B cell (primary cell): ENCODE data around the gene MND1. TPM values are rescaled to one million over a fixed set of nuclear protein-coding genes. Genes with fewer than 3 reads are reported as not detected.

Experiments
- ATAC-seq: fragments of 200-7000 bp; cut with Tn5 transposase; one replicate; pipeline ENCODE4 v1.10.0; 2021; ENCODE audit warnings: low read depth, mild to moderate bottlenecking, moderate number of reproducible peaks, moderate library complexity
- CTCF ChIA-PET: fragments of 350-600 bp; sonication (Branson Sonifier 250); formaldehyde crosslinking; loops from one replicate; lab custom pipeline; 2021; ENCODE audit warnings: antibody characterized with exemption, inconsistent platforms; lab: Charles Lee
- POLR2A ChIA-PET: fragments of 350-600 bp; sonication (Branson Sonifier 250); formaldehyde crosslinking; loops from one replicate; lab custom pipeline; 2021; ENCODE audit warnings: antibody characterized with exemption; lab: Charles Lee
- DNase-seq: peaks from one replicate; pipeline ENCODE4 v3.0.0; 2013
- H2AFZ ChIP-seq: 2 replicates; pipeline ENCODE4 v1.6.1; 2012; ENCODE audit warnings: mild to moderate bottlenecking, low read depth, low read length; ENCODE audit not compliant: insufficient read depth, poor library complexity, severe bottlenecking
- H3K27ac ChIP-seq, 2 donors: 1 replicate in 1 of 2; 2 replicates in 1 of 2; pipeline ENCODE4 v1.5.1; 2012 to 2013; ENCODE audit warnings: low read length in 2 of 2, mild to moderate bottlenecking in 2 of 2, moderate library complexity in 1 of 2
- H3K27me3 ChIP-seq, 4 experiments: fragments of 200-600 bp in 1 of 4; sonication (generic) in 1 of 4; replicated peaks in 1 of 4; 1 replicate in 2 of 4; 2 replicates in 2 of 4; pipeline versions ENCODE4 v1.6.1 to v1.7.0; 2013 to 2016; ENCODE audit warnings: low read length in 3 of 4, mild to moderate bottlenecking in 2 of 4, mixed read lengths in 1 of 4, moderate library complexity in 1 of 4; ENCODE audit not compliant: insufficient read depth in 4 of 4, control insufficient read depth in 3 of 4; ENCODE audit errors: control extremely low read depth in 1 of 4
- H3K36me3 ChIP-seq, 2 experiments: replicated peaks in 1 of 2; 1 replicate in 1 of 2; 2 replicates in 1 of 2; pipeline versions ENCODE4 v1.6.1 to v1.7.1; 2013; ENCODE audit warnings: low read length in 1 of 2; ENCODE audit not compliant: insufficient read depth in 2 of 2, control insufficient read depth in 1 of 2; ENCODE audit errors: control extremely low read depth in 1 of 2, extremely low read depth in 1 of 2
- H3K4me1 ChIP-seq, 2 donors: fragments of 200-600 bp in 1 of 2; sonication (generic) in 1 of 2; 1 replicate in 1 of 2; 2 replicates in 1 of 2; pipeline versions ENCODE4 v1.5.1 to v1.6.1; 2013 to 2017; ENCODE audit warnings: low read length in 2 of 2; ENCODE audit not compliant: control insufficient read depth in 2 of 2, insufficient read depth in 2 of 2
- H3K4me2 ChIP-seq: replicated peaks from 2 replicates; pipeline ENCODE3; 2012; ENCODE audit warnings: mild to moderate bottlenecking, low read depth, low read length; ENCODE audit not compliant: poor library complexity, severe bottlenecking
- H3K4me3 ChIP-seq, 5 experiments: fragments of 200-600 bp in 1 of 5; sonication (generic) in 1 of 5; 1 replicate in 3 of 5; 2 replicates in 2 of 5; pipeline versions ENCODE4 v1.5.1 to v1.7.0; 2011 to 2016; ENCODE audit warnings: low read length in 4 of 5, mild to moderate bottlenecking in 4 of 5, low read depth in 2 of 5, control low read depth in 1 of 5, moderate library complexity in 1 of 5; ENCODE audit not compliant: insufficient read depth in 1 of 5; ENCODE audit errors: control extremely low read depth in 1 of 5, extremely low read depth in 1 of 5
- H3K79me2 ChIP-seq: fragments of 200-600 bp; sonication (generic); one replicate; pipeline ENCODE4 v1.6.0; 2016; ENCODE audit warnings: low read length; ENCODE audit not compliant: control insufficient read depth, insufficient read depth
- H3K9ac ChIP-seq: fragments of 200-600 bp; sonication (generic); 2 replicates; pipeline ENCODE4 v1.6.1; 2017; ENCODE audit warnings: mild to moderate bottlenecking, low read length, moderate library complexity
- H3K9me3 ChIP-seq, 3 donors: one replicate each; pipeline versions ENCODE4 v1.6.1 to v1.7.1; 2013; ENCODE audit warnings: low read length in 2 of 3; ENCODE audit not compliant: control insufficient read depth in 2 of 3, insufficient read depth in 1 of 3; ENCODE audit errors: control extremely low read depth in 1 of 3
- H4K20me1 ChIP-seq: 2 replicates; pipeline ENCODE4 v1.6.0; 2012; ENCODE audit warnings: mild to moderate bottlenecking, low read length; ENCODE audit not compliant: insufficient read depth, control insufficient read depth, poor library complexity, severe bottlenecking
- H3K27ac Mint-ChIP-seq: one replicate; pipeline ENCODE4 v1.8.0; 2021; ENCODE audit warnings: mixed read lengths
- H3K27me3 Mint-ChIP-seq: one replicate; pipeline ENCODE4 v1.8.0; 2021; ENCODE audit warnings: mixed read lengths
- H3K4me1 Mint-ChIP-seq: one replicate; pipeline ENCODE4 v1.8.0; 2021; ENCODE audit warnings: mixed read lengths
- H3K4me3 Mint-ChIP-seq: one replicate; pipeline ENCODE4 v1.8.0; 2021; ENCODE audit warnings: mixed read lengths
- H3K9me3 Mint-ChIP-seq: one replicate; pipeline ENCODE4 v1.8.0; 2022; ENCODE audit warnings: mixed read lengths; ENCODE audit not compliant: insufficient read depth
- CTCF ChIP-seq: fragments of 200-600 bp; IDR thresholded peaks from one replicate; pipeline ENCODE4 v1.8.0; 2022; ENCODE audit warnings: antibody characterized with exemption, mild to moderate bottlenecking
- EZH2 ChIP-seq: IDR thresholded peaks from 2 replicates; pipeline ENCODE4 v1.6.1; 2012; ENCODE audit warnings: borderline replicate concordance, low read depth, mild to moderate bottlenecking, moderate library complexity, low read length; ENCODE audit not compliant: insufficient read depth, poor library complexity, severe bottlenecking
- WGBS: methylation state at CpG from one replicate; pipeline ENCODE4 v1.1.5; 2013; ENCODE audit warnings: missing lambda C conversion rate; ENCODE audit not compliant: insufficient coverage; 5-methylcytosine and 5-hydroxymethylcytosine counted together
- intact Hi-C: fragments of 100-400 bp; cut with micrococcal nuclease; formaldehyde crosslinking; loops from one replicate; pipeline ENCODE4 v1.10.0; 2022
- polyA plus RNA-seq: library from polyadenylated mRNA; depleted of rRNA; stranded (reverse); fragments of >200 nt; gene quantifications from 2 replicates; pipeline ENCODE4 v1.2.3, GENCODE V29; 2012
- total RNA-seq, 2 donors: library from RNA; stranded (reverse); fragments of 120-200 nt in 1 of 2; gene quantifications; 1 replicate in 1 of 2; 2 replicates in 1 of 2; pipeline versions ENCODE4 v1.2.3 to v1.2.4, GENCODE V29; 2013 to 2022

The MND1 gene
- total and polyA plus RNA-seq, 2 donors (not counting 1 experiment from before 2014, with no cell fraction given), result not detected

- H4K20me1 ChIP-seq, result no peaks in the 10 kb centered on the region
- CTCF ChIA-PET, result interaction anchor here (0.6 kb wide), 1 partner anchor 28 kb away, joined by 5 read pairs; no protein-coding TSS in a partner anchor
- H3K27ac ChIP-seq, result no peak overlapping the region
- POLR2A ChIA-PET, result no interaction called here
- ATAC-seq, result no peak
- H3K79me2 ChIP-seq, result no peaks in the 10 kb centered on the region
- no peak for TF ChIP-seq CTCF
- no peak for TF ChIP-seq EZH2
- H3K9me3 Mint-ChIP-seq, result no peaks in the 10 kb centered on the region
- no peaks in the 10 kb centered on the region for H3K4me1 Mint-ChIP-seq
- H3K4me3 ChIP-seq, result no peak overlapping the region
- WGBS, result no CpG with 5 or more reads among the region's 2 CpGs
- no peaks in the 10 kb centered on the region for H3K27me3 Mint-ChIP-seq
- H2AFZ ChIP-seq, result no peak overlapping the region
- H3K4me2 ChIP-seq, result no peak overlapping the region
- intact Hi-C loops, result no loop called here
- H3K27me3 ChIP-seq, result no peaks in the 10 kb centered on the region
- no peak overlapping the region for H3K27ac Mint-ChIP-seq
- no peak overlapping the region for H3K9ac ChIP-seq
- H3K36me3 ChIP-seq, result no peaks in the 10 kb centered on the region
- H3K4me1 ChIP-seq, result no peaks in the 10 kb centered on the region
- peaks cover 0 to under 1% (median 0%) of the 10 kb centered on the region in 3 donors for H3K9me3 ChIP-seq
- no peak overlapping the region for H3K4me3 Mint-ChIP-seq
- DNase-seq, result no peak
Observed at GRCh38 chr4:153402366-153402765, 57.9 kb downstream of the MND1 start.

GRCh38 chr4:153403726-153404125 lies 59.2 kb downstream of the MND1 start:
- H3K27me3 Mint-ChIP-seq, result no peaks in the 10 kb centered on the region
- POLR2A ChIA-PET, result interaction anchor here (0.6 kb wide), 1 partner anchor 7 kb away, joined by 3 read pairs; no protein-coding TSS in a partner anchor
- H3K4me1 Mint-ChIP-seq, result no peaks in the 10 kb centered on the region
- H3K4me1 ChIP-seq, result no peaks in the 10 kb centered on the region
- no peak overlapping the region for H3K27ac Mint-ChIP-seq
- H4K20me1 ChIP-seq, result no peaks in the 10 kb centered on the region
- ATAC-seq (no peak), DNase-seq (no peak)
- H3K36me3 ChIP-seq, result no peaks in the 10 kb centered on the region
- no peaks in the 10 kb centered on the region for H3K9me3 Mint-ChIP-seq
- H3K4me3 ChIP-seq, result no peak overlapping the region
- intact Hi-C loops, result no loop called here
- H2AFZ ChIP-seq, result no peak overlapping the region
- WGBS, result no CpG with 5 or more reads among the region's 1 CpG
- CTCF ChIA-PET, result interaction anchor here (0.9 kb wide), 1 partner anchor 168 kb away, joined by 5 read pairs; no protein-coding TSS in a partner anchor
- no peaks in the 10 kb centered on the region for H3K27me3 ChIP-seq
- no peak overlapping the region for H3K4me3 Mint-ChIP-seq
- TF ChIP-seq EZH2, result no peak
- no peak for TF ChIP-seq CTCF
- H3K79me2 ChIP-seq, result no peaks in the 10 kb centered on the region
- H3K27ac ChIP-seq, result no peak overlapping the region
- H3K9ac ChIP-seq, result no peak overlapping the region
- no peak overlapping the region for H3K4me2 ChIP-seq
- H3K9me3 ChIP-seq, result peaks cover 0 to 1% (median 0%) of the 10 kb centered on the region in 3 donors
